Neural progenitor cell (in vitro differentiated cells): ENCODE measurements around the gene PPBP.
"Not testable (repeated sequence)": the region's sequence is repeated elsewhere in the genome, so short reads cannot be mapped to it uniquely, and the experiment has no call there.

ENCODE experiments used
- CTCF ChIP-seq: fragments of 200-600 bp; sonication (generic); IDR thresholded peaks from 2 replicates; pipeline ENCODE4 v1.5.1; 2017; ENCODE audit warnings: antibody characterized with exemption, mild to moderate bottlenecking
- EZH2 ChIP-seq: fragments of 200-600 bp; sonication (generic); IDR thresholded peaks from 2 replicates; pipeline ENCODE4 v1.6.1; 2017; ENCODE audit warnings: antibody characterized with exemption, mild to moderate bottlenecking, moderate library complexity

- not testable (repeated sequence) for TF ChIP-seq CTCF, EZH2
These were observed 28.9 kb downstream of the PPBP start for GRCh38 chr4:73959041-73959440.
